GM21526 (cell line): ENCODE results near the gene PIPOX.

Source experiments
- ATAC-seq: cut with Tn5 transposase; IDR thresholded peaks from one replicate; pipeline ENCODE4 v1.9.1; 2021; ENCODE audit warnings: moderate library complexity; ENCODE audit not compliant: unreplicated experiment, low FRiP score

PIPOX gene

DNA sequence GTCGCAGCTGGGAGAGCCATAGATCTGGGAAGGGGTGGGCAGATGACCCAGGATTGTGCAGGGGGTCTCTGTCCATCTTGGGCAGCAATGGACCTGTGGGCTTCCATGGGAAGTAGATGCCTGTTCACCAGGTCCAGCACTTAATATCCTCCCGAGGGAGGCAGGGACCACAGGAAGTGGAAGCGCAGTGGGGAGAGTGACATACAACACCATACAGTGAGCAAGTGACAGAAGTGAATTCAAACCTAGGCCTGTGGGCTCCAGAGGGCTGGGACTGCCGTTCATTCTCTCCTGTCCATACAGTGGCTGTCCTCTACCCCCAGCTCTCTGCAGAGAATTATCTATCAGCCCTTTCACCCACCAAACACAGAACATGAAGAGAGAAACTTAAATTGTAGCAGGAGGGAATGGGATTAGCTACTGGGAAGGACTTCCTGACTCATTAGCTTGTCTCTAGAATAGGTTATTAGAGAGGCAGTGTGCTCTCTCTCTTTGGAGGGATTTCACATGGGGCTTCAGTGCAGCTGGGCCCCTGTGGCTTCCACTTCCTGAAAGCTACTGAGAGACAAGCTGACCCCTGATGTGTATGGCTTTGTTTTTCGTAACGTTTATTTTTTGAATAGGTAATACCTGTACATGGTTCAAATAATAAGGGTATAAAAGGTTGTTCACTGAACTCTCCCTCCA lies 24.0 kb upstream of the PIPOX start:
- no peak for ATAC-seq

DNA sequence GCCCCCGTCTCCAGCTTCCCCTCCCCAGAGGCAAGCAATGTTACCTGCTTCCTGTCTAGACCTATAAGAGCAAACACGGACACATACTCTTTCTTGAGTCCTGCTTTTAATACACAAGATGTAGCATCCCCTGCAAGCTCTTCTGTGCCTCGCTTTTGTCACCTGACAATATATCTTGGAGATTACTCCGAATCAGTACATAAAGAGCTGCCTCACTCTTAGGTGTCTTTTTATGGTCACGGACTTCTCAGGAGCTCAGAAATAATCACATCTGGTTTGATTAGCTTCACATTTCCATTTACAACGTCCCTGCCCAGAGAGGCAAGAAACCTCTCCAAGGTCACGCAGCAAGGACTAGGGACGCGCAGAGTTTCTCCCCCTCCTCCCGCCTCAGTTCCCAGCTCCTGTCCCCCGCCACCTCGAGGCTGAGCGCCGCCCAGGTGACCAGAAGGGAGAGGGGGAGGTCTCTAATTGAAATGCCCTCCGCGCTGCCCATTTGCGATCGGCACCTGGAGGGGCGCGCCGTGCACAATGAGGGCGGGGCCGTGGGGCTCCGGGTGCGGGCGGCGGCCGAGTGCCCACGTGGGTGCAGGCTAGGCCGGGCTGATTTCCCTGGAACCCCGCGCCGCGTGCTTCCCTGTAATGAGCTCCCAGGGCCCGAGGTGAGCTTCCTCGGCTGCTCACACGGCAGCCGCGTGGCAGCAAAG lies 23.3 kb upstream of the PIPOX start:
- no peak for ATAC-seq

DNA sequence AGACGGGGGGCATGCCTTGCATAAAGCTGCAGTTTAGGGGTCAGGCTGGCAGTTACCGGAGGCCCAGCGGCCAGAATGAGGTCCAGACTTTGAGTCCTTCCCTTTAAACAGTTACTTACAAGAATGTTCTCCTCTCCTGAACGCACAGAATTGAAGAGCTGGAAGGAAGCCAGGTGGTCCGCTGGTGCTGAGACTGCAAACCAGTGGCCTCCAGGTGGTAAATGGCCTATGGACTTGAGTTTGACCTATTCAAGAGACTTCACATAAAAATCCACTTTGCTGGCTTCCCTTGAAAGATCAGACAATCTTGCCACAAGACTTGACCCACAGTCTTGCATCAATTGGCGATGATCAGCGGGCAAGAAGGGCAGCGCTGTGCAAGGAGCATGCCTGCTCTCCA lies 22.4 kb upstream of the PIPOX start:
- no peak for ATAC-seq

DNA sequence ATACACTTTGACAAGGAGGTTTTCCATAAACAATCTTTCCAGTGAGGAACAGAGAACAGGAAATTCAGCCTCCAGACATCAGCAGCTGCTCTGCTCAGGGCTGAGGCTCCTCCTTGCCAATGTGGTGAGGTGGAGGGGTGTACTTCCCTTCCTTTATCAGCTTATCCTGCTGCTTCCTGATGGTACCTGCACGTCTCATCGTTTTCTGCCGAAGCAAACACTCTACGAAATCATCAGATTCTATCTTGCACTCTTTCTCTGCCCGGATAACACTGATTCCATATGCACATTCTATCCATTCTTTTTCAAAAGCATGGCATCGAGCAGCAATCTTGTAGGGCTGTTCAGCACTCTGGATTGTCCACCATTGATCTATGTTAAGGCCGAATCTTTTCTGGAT lies 21.7 kb upstream of the PIPOX start:
- no peak for ATAC-seq

DNA sequence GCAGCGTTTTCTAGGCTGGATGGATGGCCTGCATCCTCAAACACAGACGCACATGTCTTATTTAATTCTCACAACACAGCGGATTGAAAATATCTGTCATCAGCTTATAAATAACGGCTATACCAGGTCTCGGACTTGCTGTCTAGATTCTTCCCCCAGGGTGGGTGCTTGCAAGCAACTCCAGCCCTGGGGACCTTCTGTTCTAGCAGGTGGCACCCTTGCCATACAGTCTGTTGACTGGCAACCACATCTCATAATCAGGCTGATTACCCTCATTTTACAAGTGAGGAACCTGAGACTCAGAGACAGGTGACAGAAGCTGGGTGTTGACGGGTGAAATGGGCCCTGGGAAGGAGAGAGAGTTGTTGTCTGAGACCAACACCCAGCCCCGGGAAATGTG lies 20.9 kb upstream of the PIPOX start:
- no peak for ATAC-seq

DNA sequence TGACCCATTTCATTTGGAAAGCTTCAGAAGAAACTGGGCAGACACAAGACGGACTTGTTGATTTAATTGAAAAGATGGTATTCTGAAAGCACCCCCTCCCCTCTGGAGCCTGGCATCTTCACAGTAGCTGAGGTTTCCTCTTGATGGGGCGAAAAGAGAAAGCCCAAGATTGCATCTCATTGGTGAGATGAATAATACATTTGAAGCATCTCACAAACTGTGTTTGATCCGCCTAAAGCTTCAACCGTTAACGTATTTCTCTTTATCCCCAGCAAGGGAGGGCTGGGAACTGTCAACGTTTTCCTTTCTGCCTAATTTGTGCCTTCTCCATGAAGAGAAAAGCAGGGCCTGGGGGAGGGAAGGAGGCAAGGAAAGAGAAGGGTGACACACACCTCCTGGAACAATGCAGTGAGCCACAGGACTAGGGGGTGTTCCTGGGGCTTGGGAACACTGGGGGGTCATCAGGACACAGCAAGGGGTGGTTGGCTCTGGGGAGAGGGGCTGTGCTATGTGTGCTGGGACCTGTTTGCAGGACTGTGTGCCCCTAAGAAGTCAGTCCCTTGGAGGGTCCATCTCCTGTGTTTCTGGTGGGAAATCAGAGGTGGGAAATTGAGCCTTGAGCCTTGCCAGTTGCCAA lies 18.5 kb upstream of the PIPOX start:
- no peak for ATAC-seq

DNA sequence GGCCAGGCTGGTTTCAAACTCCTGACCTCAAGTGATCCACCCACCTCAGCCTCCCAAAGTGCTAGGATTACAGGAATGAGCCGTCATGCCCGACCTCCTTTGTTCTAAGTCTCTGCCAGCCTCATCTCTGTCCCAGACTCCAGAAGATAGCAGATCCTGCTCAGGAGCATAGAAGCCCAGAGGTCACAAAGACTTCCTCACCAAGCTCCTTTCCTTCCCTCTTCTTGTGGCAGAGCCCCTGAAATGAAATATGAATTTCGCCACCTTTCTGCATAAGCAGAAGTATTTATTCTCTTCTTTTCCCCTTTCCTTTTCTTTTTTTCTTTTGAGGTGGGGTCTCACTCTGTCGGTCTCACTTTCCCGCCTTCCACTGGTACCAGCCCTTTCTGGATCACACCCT lies 11.5 kb upstream of the PIPOX start:
- no peak for ATAC-seq

DNA sequence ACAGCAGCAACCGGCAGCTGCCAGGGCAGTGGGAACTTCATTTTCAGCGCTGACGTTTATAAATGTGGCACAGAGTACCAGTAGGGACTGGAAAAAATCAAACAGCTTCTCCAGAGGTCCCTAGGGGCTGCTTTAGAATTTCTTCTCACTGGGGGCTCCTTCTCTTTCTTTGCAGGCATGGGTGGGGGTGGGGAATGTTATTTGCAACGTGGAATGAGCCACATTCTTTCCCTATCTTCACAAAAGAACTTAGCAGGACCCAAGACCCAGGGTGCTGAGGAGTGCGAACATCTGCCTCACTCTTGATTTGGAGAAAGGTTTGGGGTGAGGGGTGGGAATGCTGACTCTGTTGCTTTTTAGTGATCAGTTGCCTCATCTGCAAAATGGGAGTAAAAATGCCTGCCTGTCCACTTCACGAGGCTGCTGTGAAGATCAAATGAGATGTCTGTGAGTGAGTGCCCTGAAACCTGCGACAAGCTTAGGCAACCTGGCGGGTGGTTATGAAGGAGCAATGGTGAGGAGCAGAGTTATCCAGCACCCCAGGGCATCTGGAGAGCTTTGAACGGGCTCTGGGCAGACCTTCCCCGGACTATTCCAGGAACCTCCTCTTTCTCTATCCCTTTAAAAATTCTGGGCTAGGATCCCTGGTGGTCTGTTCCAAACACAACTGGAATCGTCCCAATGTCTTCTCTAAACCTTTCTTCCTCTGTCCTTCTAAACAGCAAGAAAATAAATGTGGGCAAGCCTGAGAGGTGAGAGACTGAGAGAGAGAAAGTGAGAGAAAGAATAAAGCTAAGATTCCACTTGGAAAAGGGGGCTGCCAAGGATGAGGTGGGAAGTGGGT lies 10.7 kb upstream of the PIPOX start:
- ATAC-seq = no peak

DNA sequence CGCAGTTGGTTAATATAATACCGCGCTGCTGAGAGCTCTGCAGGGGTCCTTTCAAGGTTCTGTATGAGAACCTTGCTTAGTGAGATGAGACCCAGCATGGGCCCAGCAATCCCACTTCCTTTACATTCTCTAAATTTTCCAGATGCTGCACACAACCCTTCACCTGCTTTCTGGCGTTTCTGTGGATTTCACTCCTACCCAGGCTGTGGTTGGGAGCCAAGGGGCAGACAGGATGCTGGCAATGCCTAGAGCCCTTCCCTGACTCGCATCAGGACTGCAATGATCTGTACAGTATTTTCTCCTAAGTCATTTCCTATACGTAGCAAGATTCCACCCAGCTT lies 10.1 kb upstream of the PIPOX start:
- no peak for ATAC-seq

DNA sequence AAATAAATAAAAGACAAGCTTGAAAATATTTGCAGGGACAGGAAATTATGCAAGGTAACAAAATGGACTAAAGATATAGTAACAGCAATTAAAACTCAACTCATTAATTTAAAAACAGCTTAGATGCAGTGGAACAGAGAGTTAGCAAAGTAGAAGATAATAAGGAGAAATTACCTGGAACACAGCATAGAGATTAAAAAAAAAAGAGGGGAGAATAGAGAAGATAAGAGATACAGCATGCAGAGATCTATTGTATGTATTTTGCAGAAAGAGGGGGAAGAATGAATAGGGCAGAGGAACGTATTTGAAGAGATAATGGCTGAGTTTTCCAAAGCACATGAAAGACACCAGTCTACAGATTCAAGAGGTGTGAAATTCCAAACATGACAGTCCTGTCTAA lies 8.4 kb upstream of the PIPOX start:
- no peak for ATAC-seq

DNA sequence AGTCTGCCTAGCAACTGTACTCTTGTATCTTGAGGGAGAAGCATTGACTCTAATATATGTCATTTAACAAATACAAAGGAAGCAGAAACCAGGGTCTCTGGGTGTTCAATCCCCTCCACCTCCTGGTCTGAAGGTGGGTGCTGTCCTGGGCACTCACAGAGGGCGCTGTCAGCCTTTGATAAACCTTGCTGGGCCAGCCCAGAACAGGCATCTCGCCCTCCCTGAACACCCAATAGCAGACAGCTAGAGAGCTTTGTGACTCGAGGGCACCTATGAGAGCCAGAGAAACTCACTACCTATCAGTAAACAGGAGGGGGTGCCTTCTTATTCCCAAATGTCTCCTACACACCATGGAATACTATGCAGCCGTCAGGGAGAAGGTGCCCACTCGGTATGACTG lies 6.4 kb upstream of the PIPOX start:
- no peak for ATAC-seq

DNA sequence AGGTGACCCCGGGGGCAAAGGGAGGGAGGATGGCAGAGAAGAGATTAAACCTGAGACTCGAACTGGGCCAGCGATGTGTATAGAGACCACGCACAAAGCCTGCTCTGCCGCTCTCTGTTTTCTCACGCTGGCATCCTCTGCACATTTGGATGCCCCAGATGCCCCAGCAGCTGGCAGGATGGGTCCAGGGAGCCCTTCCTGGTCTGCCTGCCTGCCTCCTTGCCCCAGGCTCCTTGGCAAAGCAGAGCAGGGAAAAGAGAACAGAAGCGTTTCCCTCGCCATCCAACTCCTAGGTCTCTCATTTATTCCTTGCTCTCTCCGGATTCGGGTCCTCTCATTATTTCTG lies 5.2 kb upstream of the PIPOX start:
- no peak for ATAC-seq

DNA sequence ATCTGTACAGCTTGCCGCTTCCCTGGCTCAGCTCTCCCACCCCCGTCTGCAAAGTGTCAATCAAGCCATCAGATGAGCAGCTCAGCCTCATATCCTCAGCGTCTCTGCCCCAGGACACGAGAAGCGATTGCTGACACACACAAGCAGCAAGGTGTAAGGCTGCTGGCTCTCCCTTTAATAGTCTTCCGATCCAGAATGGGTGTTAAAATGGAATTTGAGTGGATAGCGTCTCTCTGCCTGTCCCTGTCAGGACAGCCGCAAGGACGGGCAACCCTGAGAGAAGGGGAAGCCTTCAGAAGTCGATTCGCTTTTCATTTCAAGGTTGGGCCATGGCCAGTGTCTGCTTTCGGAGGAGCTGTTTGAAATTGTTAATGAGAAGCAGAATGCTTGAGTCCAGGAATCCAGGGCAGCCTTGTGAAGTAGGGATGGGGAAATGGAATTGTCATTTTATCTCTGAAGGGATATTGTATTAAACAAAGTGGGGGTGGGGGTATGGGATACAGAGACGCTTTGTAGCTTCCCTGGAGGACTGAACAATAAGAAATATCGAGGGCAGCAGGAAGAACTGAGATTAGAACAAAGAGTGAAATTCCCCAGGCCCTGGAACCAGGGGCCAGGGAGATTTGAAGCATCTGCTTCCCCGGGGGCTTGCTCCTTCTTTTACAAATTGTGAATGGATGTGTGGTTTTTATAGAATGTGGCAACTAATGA lies 4.7 kb upstream of the PIPOX start:
- no peak for ATAC-seq

DNA sequence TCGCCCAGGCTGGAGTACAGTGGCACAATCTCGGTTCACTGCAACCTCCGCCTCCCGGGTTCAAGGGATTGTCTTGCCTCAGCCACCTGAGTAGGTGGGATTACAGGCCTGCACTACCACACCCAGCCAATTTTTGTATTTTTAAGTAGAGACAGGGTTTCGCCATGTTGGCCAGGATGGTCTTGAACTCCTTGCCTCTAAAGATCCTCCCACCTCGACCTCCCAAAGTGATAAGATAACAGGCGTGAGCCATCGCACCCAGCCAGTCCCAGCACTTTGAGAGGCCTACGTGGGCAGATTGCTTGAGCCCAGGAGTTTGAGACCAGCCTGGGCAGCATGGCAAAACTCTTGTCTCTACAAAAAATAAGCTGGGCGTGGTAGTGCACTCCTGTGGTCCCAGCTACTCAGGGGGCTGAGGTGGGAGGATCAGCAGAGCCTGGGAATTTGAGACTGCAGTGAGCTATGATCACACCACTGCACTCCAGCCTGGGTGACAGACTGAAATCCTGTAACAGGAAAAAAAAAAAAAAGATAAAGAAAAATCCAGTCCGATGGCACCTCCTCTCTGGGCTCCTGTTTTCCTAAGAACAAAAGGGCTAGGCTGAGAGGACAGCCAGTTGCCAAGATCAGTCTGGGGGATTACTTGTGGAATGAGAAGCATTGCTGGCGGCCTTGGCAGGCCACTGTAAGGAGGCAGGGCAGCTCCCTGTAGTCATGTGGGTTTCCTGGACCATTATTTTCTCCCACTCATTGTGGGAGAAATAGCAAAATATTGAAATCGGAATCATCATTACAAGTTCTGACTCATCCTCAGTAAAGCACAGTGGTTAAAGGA lies 3.0 kb upstream of the PIPOX start:
- ATAC-seq = no peak

DNA sequence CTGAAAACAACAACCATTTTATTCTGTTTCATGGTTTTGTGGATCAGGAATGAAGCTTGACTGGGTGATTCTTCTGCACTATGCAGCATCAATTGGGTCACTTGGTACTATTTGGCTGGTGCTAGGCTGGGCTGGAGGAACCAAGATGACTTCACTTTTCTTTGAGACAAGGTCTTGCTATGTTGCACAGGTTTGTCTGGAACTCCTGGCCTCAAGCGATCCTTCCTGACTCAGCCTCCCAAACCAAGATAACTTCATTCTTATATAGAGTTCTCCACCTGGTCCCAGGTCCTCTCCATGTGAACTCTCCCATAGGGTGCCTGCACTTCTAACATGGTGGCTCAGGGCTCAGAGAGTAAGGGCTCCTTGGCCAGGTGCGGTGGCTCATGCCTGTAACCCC lies 1.9 kb upstream of the PIPOX start:
- ATAC-seq = no peak

DNA sequence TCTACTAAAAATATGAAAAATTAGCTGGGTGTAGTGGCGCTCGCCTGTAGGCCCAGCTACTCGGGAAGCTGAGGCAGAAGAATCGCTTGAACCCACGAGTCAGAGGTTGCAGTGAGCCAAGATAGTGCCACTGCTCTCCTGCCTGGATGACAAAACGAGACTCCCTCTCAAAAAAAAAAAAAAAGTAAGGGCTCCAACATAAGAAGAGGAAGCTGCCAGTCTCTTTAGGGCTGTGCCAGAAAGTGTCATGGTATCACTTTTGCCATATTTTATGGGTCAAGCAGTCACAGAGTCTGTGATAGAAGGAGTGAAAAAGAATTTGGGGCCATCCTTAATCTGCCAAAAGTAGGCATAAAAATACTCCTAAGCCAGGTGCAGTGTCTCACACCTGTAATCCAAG lies 1.4 kb upstream of the PIPOX start:
- no peak for ATAC-seq

DNA sequence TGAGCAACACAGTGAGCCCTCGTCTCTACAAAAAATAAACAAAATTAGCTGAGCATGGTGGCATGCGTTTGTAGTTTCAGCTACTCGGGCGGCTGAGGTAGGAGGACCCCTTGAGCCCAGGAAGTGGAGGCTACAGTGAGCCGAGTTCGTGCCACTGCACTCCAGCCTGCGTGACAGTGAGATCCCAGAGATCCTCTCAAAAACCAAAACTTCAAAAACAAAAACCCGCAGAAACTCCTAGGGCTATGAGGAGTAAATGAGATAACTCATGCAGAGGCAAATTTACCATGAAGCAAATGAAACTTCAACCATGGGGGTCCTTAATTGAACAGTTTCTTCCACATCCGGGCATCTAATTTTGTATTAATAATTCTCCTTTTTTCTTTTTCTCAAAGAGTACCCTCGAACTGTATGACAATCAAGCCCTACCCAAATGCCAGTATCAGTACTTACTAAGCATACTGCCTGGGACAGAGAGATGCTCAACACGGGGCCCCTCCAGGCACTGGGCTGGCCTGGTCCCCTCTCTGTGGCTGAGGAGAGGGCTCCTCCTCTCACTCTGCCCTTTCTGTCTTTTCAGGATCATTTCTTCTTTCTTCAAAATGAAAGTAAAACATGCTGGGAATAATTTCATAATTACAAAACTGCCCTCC lies 789 bp upstream of the PIPOX start:
- ATAC-seq = no peak

DNA sequence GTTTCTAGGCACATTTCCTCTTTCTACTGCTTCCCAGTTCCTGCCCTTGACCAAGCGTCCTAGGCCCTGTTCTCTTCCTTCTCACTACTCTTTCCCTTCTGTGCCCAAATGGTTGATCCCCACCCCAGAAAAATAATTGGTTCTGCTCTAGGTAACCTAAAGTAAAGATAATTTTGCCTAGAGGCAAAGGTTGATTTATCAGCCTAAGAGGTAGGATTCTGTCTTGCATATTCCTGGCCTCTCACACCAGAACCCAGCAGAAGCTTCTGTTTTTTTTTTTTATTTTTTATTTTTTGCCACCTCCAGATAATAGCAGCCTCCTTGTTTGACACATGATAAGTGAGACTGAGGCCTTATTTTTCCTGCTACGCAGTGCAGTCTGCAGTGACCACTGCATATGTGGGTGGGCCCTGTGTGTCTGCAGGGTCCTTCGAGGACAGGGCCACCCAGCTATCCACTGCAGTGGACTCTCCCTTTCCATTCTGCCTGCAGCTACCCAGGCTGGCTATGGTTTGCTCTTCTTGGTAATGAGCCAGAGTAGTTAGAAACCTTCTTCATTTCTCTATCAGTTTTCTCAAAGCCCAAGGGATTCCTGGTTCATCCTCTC lies 701 bp downstream of the PIPOX start:
- ATAC-seq = no peak

DNA sequence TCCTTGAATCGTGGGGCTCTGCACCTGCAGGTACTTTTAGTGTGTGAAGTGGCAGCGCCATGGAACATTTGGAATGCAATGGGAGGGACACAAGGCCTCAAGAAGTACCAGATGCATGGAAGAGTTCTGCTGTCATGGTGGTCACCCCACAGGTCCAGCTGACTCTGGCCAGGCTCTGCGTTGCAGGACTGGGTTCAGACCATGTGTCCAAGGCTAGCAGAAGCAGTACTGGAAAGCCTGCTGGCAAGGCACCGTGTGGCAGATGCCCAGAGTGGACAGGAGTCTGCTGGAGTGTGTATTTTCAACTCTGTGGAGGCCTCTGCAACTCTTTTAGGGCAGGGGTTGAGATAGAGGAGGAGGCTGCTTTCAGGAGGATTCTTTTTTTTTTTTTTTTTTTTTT lies 2.1 kb downstream of the PIPOX start:
- ATAC-seq = no peak
